ENCODE data around the gene OR11L1.

The OR11L1 gene

GRCh38 chr1:247812637-247813036, 29.1 kb downstream of the OR11L1 start:
- no peak for TF ChIP-seq CTCF (IDR thresholded peaks at IDR 0.05; ENCODE audit: low read length)
- no peak for TF ChIP-seq EZH2 (IDR thresholded peaks at IDR 0.05; ENCODE audit: borderline replicate concordance, low read length)
- Histone ChIP-seq H3K79me2 (ENCODE audit: insufficient read depth, low read length) (no peaks in the 10 kb centered on the region), H3K36me3 (ENCODE audit: insufficient read depth, low read length) (no peaks in the 10 kb centered on the region)

GRCh38 chr1:247797518-247797917, 44.2 kb downstream of the OR11L1 start:
- Histone ChIP-seq H3K9me3 (ENCODE audit: low read length) (0 out of 2 replicates have a peak, but pooled peaks cover 3% of the 10 kb centered on the region), H3K4me2 (ENCODE audit: low read length) (no peak overlapping the region), H4K20me1 (ENCODE audit: insufficient read depth, low read length) (no peaks in the 10 kb centered on the region), H3K36me3 (ENCODE audit: insufficient read depth, low read length) (no peaks in the 10 kb centered on the region), H3K4me3 (ENCODE audit: low read depth, low read length, poor library complexity, severe bottlenecking) (no peak overlapping the region), H3K79me2 (ENCODE audit: insufficient read depth, low read length) (no peaks in the 10 kb centered on the region), H3K4me1 (ENCODE audit: insufficient read depth, low read length, severe bottlenecking) (no peaks in the 10 kb centered on the region), H3F3A (ENCODE audit: insufficient read depth, low read length) (no peaks in the 10 kb centered on the region), H3K9me2 (ENCODE audit: low read depth, low read length) (no peaks in the 10 kb centered on the region), H2AFZ (ENCODE audit: low read length) (no peak overlapping the region), H3K27ac (ENCODE audit: low read depth, low read length, poor library complexity, severe bottlenecking) (no peak overlapping the region), H3K27me3 (ENCODE audit: insufficient read depth, low read length) (no peaks in the 10 kb centered on the region), H3K9ac (ENCODE audit: low read length) (no peak overlapping the region)
- TF ChIP-seq CTCF (IDR thresholded peaks at IDR 0.05; ENCODE audit: low read length), result no peak
- TF ChIP-seq EZH2 (IDR thresholded peaks at IDR 0.05; ENCODE audit: borderline replicate concordance, low read length), result no peak

More at GRCh38 chr1:247812637-247813036, 29.1 kb downstream of the OR11L1 start:
- Histone ChIP-seq H3K9me3 (ENCODE audit: low read length) (no peaks in the 10 kb centered on the region), H3F3A (ENCODE audit: insufficient read depth, low read length) (no peaks in the 10 kb centered on the region), H2AFZ (ENCODE audit: low read length) (no peak overlapping the region), H3K9me2 (ENCODE audit: low read depth, low read length) (no peaks in the 10 kb centered on the region; the same call in 1 of the 2 replicates), H4K20me1 (ENCODE audit: insufficient read depth, low read length) (no peaks in the 10 kb centered on the region), H3K4me2 (ENCODE audit: low read length) (no peak overlapping the region), H3K27me3 (ENCODE audit: insufficient read depth, low read length) (no peaks in the 10 kb centered on the region), H3K4me1 (ENCODE audit: insufficient read depth, low read length, severe bottlenecking) (no peaks in the 10 kb centered on the region), H3K9ac (ENCODE audit: low read length) (no peak overlapping the region), H3K27ac (ENCODE audit: low read depth, low read length, poor library complexity, severe bottlenecking) (no peak overlapping the region), H3K4me3 (ENCODE audit: low read depth, low read length, poor library complexity, severe bottlenecking) (no peak overlapping the region)

Data from OCI-LY1 (cell line).